HL-60 (cell line): ENCODE data around the gene RAET1L.
"Not testable (repeated sequence)": the region's sequence is repeated elsewhere in the genome, so short reads cannot be mapped to it uniquely, and the experiment has no call there.

Experiments
- DNase-seq, 2 experiments: peaks; one replicate each; pipeline ENCODE4 v3.0.0-alpha.2; 2010 to 2020; ENCODE audit warnings: low read depth in 1 of 2, low spot score in 1 of 2
- H3K27ac ChIP-seq: fragments of 250-450 bp; sonication (Bioruptor Pico); replicated peaks from 2 replicates; pipeline ENCODE4 v1.5.1; 2020; ENCODE audit warnings: mild to moderate bottlenecking, moderate library complexity
- H3K27me3 ChIP-seq: fragments of 250-450 bp; sonication (Bioruptor Pico); 2 replicates; pipeline ENCODE4 v1.5.1; 2021; ENCODE audit warnings: mild to moderate bottlenecking, moderate library complexity; ENCODE audit not compliant: insufficient read depth, poor library complexity, severe bottlenecking
- H3K4me3 ChIP-seq: replicated peaks from 2 replicates; pipeline ENCODE4 v1.5.1; 2011; ENCODE audit warnings: mild to moderate bottlenecking, control low read depth, low read length; ENCODE audit not compliant: insufficient read depth
- CTCF ChIP-seq: IDR thresholded peaks from one replicate; pipeline ENCODE4 v1.5.1; 2011; ENCODE audit warnings: low read length, control low read depth, inconsistent platforms; ENCODE audit not compliant: insufficient read depth
- GABPA ChIP-seq: IDR thresholded peaks from 2 replicates; pipeline ENCODE4 v1.6.1; 2012; ENCODE audit warnings: low read depth
- POLR2AphosphoS5 ChIP-seq: IDR thresholded peaks from 2 replicates; pipeline ENCODE4 v1.6.1; 2012; ENCODE audit warnings: low read depth
- SPI1 ChIP-seq: IDR thresholded peaks from 2 replicates; pipeline ENCODE4 v1.6.1; 2012; ENCODE audit warnings: low read depth, mild to moderate bottlenecking, borderline replicate concordance
- TF ChIP-seq, protein P1 (sequence below): IDR thresholded peaks from 2 replicates; pipeline ENCODE4 v1.6.1; 2012; ENCODE audit warnings: low read depth; ENCODE audit not compliant: insufficient replicate concordance

RAET1L gene

DNA sequence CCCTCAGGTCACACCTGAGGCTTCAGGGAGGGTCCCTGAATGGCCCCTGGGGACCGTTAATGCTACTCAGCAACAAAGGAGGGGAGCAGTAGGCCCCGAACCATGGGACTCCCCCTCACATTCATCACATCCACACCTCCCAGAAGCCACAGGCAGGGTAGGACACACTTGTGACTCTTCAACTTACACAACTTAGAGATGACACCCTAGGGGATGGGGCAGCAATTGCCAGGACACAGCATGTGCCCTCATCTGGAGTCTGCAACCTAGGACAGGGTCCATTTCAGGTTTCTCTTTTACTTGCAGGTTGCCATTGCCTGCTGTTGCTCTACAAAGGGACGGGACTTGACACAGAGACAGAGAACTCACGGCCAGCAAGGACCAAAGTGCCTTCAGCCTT lies 42.8 kb upstream of the RAET1L start:
- TF ChIP-seq, protein P1, sequence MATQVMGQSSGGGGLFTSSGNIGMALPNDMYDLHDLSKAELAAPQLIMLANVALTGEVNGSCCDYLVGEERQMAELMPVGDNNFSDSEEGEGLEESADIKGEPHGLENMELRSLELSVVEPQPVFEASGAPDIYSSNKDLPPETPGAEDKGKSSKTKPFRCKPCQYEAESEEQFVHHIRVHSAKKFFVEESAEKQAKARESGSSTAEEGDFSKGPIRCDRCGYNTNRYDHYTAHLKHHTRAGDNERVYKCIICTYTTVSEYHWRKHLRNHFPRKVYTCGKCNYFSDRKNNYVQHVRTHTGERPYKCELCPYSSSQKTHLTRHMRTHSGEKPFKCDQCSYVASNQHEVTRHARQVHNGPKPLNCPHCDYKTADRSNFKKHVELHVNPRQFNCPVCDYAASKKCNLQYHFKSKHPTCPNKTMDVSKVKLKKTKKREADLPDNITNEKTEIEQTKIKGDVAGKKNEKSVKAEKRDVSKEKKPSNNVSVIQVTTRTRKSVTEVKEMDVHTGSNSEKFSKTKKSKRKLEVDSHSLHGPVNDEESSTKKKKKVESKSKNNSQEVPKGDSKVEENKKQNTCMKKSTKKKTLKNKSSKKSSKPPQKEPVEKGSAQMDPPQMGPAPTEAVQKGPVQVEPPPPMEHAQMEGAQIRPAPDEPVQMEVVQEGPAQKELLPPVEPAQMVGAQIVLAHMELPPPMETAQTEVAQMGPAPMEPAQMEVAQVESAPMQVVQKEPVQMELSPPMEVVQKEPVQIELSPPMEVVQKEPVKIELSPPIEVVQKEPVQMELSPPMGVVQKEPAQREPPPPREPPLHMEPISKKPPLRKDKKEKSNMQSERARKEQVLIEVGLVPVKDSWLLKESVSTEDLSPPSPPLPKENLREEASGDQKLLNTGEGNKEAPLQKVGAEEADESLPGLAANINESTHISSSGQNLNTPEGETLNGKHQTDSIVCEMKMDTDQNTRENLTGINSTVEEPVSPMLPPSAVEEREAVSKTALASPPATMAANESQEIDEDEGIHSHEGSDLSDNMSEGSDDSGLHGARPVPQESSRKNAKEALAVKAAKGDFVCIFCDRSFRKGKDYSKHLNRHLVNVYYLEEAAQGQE, result no peak
- TF ChIP-seq CTCF, result no peak
- Histone ChIP-seq H3K27ac (no peak overlapping the region), H3K4me3 (no peak overlapping the region), H3K27me3 (peaks cover 15% of the 10 kb centered on the region)
- no peak for DNase-seq

GRCh38 chr6:150065083-150065482 lies 39.8 kb upstream of the RAET1L start:
- TF ChIP-seq SPI1 (no peak), GABPA (no peak), POLR2AphosphoS5 (no peak), CTCF (no peak)
- TF ChIP-seq, protein P1, result no peak
- no peak overlapping the region for H3K27ac ChIP-seq
- no peak overlapping the region for H3K4me3 ChIP-seq
- DNase-seq, result no peak
- H3K27me3 ChIP-seq, result peaks cover 18% of the 10 kb centered on the region

DNA sequence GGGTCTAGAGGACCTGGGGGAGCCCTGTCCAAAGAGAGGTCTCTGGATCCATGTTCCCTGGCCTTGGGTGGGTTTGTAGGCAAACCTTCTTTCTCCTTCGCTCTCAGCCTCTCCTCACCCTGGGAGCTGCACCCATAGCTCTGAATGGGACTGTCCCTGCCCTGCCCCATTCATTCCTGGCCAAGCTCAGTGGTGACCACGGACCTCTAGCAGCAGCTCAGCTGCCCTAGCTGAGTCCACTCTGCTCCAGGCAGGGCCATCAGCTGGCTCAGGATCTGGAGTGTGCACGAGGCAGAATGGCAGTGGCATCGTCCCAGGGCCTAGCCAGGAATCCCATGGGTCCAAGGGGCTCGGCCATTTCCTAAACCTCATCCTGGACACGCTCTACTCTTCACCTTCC lies 38.3 kb upstream of the RAET1L start:
- no peak for DNase-seq
- Histone ChIP-seq H3K27ac (no peak overlapping the region), H3K27me3 (peaks cover 7% of the 10 kb centered on the region), H3K4me3 (no peak overlapping the region)
- no peak for TF ChIP-seq SPI1
- TF ChIP-seq, protein P1, result no peak
- no peak for TF ChIP-seq CTCF
- TF ChIP-seq GABPA, result no peak
- no peak for TF ChIP-seq POLR2AphosphoS5

GRCh38 chr6:150059973-150060372 lies 34.6 kb upstream of the RAET1L start:
- not testable (repeated sequence) for H3K4me3 ChIP-seq, DNase-seq, H3K27me3 ChIP-seq, H3K27ac ChIP-seq
